IMR-90 (cell line): ENCODE results near the gene RNH1.

Experiments
- BHLHE40 ChIP-seq: fragments of 150-350 bp; IDR thresholded peaks from 2 replicates; pipeline ENCODE4 v1.6.1; 2016; ENCODE audit warnings: mild to moderate bottlenecking, low read depth, low read length
- CTCF ChIP-seq: conservative IDR thresholded peaks from 2 replicates; pipeline ENCODE4 v1.5.1; 2012; ENCODE audit warnings: mild to moderate bottlenecking, low read depth, low read length, improper control_type of control experiment
- ELK1 ChIP-seq: fragments of 150-350 bp; IDR thresholded peaks from 2 replicates; pipeline ENCODE4 v1.6.1; 2016; ENCODE audit warnings: low read depth, mild to moderate bottlenecking, low read length, moderate library complexity, borderline replicate concordance
- MXI1 ChIP-seq: IDR thresholded peaks from 2 replicates; pipeline ENCODE4 v1.6.1; 2012; ENCODE audit warnings: low read depth, mild to moderate bottlenecking, low read length, moderate library complexity, borderline replicate concordance
- POLR2A ChIP-seq: IDR thresholded peaks from 2 replicates; pipeline ENCODE4 v1.6.1; 2012; ENCODE audit warnings: mild to moderate bottlenecking, low read depth, low read length
- RAD21 ChIP-seq: IDR thresholded peaks from 2 replicates; pipeline ENCODE4 v1.6.1; 2012; ENCODE audit warnings: low read length, improper control_type of control experiment
- RFX5 ChIP-seq: IDR thresholded peaks from 2 replicates; pipeline ENCODE4 v1.8.0; 2012; ENCODE audit warnings: low read depth, mild to moderate bottlenecking, low read length, moderate library complexity
- USF2 ChIP-seq: fragments of 150-350 bp; IDR thresholded peaks from 2 replicates; pipeline ENCODE4 v1.6.1; 2017; ENCODE audit warnings: mild to moderate bottlenecking, antibody characterized with exemption, low read length, low read depth

- TF ChIP-seq RFX5 (no peak), CTCF (no peak), ELK1 (no peak), USF2 (no peak), POLR2A (no peak), BHLHE40 (no peak), RAD21 (no peak), MXI1 (no peak)
These were observed 53.0 kb downstream of the RNH1 start for GRCh38 chr11:454043-454442.
